ENCODE results near the gene SLIT3. TPM values are rescaled to one million over a fixed set of nuclear protein-coding genes. Genes with fewer than 3 reads are reported as not detected.

Gene SLIT3
- total RNA-seq, 1 donor from 2014 or later, result 52.8 TPM

DNA sequence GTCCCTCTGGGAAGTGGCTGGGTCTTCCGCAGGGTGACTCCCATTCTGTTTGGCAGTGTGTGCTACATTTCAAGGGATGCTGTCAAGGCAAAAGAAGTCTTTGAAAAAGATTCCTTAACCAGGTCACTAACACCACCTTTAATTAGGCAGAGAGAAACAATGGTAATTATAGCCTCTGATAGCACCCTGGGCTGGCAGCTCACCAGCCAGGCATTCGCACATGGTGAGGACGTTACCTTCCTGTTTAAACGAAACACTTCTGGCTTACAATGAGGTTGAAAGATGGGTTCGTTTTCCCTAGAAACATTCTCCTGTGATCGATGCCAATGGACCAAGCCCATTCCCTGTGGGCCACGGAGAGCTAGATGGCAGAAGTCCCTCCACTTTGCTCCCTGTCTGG is 491.7 kb downstream of the SLIT3 start:
- Histone ChIP-seq H3K36me3 (no peaks in the 10 kb centered on the region), H3K4me1 (no peaks in the 10 kb centered on the region), H3K4me3 (no peak overlapping the region), H3K9me3 (no peaks in the 10 kb centered on the region), H3K27me3 (no peaks in the 10 kb centered on the region), H3K27ac (no peak overlapping the region)
- no peak for TF ChIP-seq POLR2A (IDR thresholded peaks at IDR 0.05)
- no peak for TF ChIP-seq POLR2AphosphoS5 (IDR thresholded peaks at IDR 0.05; ENCODE audit: insufficient read depth in 1 of 2, low read depth in 1 of 2)
- TF ChIP-seq, protein P1, sequence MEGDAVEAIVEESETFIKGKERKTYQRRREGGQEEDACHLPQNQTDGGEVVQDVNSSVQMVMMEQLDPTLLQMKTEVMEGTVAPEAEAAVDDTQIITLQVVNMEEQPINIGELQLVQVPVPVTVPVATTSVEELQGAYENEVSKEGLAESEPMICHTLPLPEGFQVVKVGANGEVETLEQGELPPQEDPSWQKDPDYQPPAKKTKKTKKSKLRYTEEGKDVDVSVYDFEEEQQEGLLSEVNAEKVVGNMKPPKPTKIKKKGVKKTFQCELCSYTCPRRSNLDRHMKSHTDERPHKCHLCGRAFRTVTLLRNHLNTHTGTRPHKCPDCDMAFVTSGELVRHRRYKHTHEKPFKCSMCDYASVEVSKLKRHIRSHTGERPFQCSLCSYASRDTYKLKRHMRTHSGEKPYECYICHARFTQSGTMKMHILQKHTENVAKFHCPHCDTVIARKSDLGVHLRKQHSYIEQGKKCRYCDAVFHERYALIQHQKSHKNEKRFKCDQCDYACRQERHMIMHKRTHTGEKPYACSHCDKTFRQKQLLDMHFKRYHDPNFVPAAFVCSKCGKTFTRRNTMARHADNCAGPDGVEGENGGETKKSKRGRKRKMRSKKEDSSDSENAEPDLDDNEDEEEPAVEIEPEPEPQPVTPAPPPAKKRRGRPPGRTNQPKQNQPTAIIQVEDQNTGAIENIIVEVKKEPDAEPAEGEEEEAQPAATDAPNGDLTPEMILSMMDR (IDR thresholded peaks at IDR 0.05), result no peak
- no peak for DNase-seq (ENCODE audit: extremely low spot score in 2 of 2)
- intact Hi-C loops (cut with DNase I), result no loop called here

- Histone ChIP-seq H3K27ac (no peak overlapping the region), H3K36me3 (no peaks in the 10 kb centered on the region), H3K9me3 (no peaks in the 10 kb centered on the region), H3K27me3 (no peaks in the 10 kb centered on the region), H3K4me3 (no peak overlapping the region), H3K4me1 (no peaks in the 10 kb centered on the region)
- intact Hi-C loops (cut with DNase I), result no loop called here
- no peak for DNase-seq (ENCODE audit: extremely low spot score in 2 of 2)
- TF ChIP-seq POLR2A (IDR thresholded peaks at IDR 0.05) (no peak), POLR2AphosphoS5 (IDR thresholded peaks at IDR 0.05; ENCODE audit: insufficient read depth in 1 of 2, low read depth in 1 of 2) (no peak)
- TF ChIP-seq, protein P1 (IDR thresholded peaks at IDR 0.05), result no peak
Measured at GRCh38 chr5:168808051-168808616, 492.8 kb downstream of the SLIT3 start.

DNA sequence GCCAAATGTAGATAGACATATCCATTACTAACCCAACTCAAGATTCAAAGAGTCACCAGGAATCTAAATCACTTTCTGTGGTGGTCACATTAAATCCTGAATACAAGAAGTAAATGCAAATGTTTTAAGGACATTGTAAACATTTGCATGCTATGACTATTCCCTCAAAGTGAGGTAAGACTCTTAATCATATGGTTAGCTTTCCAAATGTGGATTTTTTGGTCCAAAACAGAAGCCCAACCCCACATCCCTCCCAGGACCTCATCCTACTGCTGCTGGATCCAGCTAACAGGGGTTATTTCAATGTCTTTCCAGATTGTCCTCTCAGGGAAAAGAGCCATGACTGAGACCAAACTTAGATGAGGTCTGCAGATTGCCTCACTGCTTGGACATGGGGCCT is 493.7 kb downstream of the SLIT3 start:
- H3K9me3 ChIP-seq, result no peaks in the 10 kb centered on the region
- TF ChIP-seq POLR2A (IDR thresholded peaks at IDR 0.05), result no peak
- TF ChIP-seq, protein P1 (IDR thresholded peaks at IDR 0.05), result no peak
- TF ChIP-seq POLR2AphosphoS5 (IDR thresholded peaks at IDR 0.05; ENCODE audit: insufficient read depth in 1 of 2, low read depth in 1 of 2), result no peak
- no peaks in the 10 kb centered on the region for H3K27me3 ChIP-seq
- H3K4me3 ChIP-seq, result no peak overlapping the region
- H3K27ac ChIP-seq, result no peak overlapping the region
- no peak for DNase-seq (ENCODE audit: extremely low spot score in 2 of 2)
- no peaks in the 10 kb centered on the region for H3K36me3 ChIP-seq
- H3K4me1 ChIP-seq, result no peaks in the 10 kb centered on the region
- intact Hi-C loops (cut with DNase I), result no loop called here

- intact Hi-C loops (cut with DNase I), result no loop called here
- Histone ChIP-seq H3K27me3 (no peaks in the 10 kb centered on the region), H3K36me3 (no peaks in the 10 kb centered on the region), H3K9me3 (no peaks in the 10 kb centered on the region), H3K4me1 (no peaks in the 10 kb centered on the region), H3K27ac (no peak overlapping the region), H3K4me3 (no peak overlapping the region)
- TF ChIP-seq, protein P1 (IDR thresholded peaks at IDR 0.05), result no peak
- TF ChIP-seq POLR2A (IDR thresholded peaks at IDR 0.05) (no peak), POLR2AphosphoS5 (IDR thresholded peaks at IDR 0.05; ENCODE audit: insufficient read depth in 1 of 2, low read depth in 1 of 2) (no peak)
- no peak for DNase-seq (ENCODE audit: extremely low spot score in 2 of 2)
Measured at GRCh38 chr5:168803541-168803940, 497.4 kb downstream of the SLIT3 start.

GRCh38 chr5:168802337-168802736 is 498.6 kb downstream of the SLIT3 start:
- intact Hi-C loops (cut with DNase I), result no loop called here
- no peak overlapping the region for H3K4me3 ChIP-seq
- no peaks in the 10 kb centered on the region for H3K27me3 ChIP-seq
- H3K9me3 ChIP-seq, result no peaks in the 10 kb centered on the region
- H3K36me3 ChIP-seq, result no peaks in the 10 kb centered on the region
- no peak overlapping the region for H3K27ac ChIP-seq
- no peak for TF ChIP-seq POLR2AphosphoS5 (IDR thresholded peaks at IDR 0.05; ENCODE audit: insufficient read depth in 1 of 2, low read depth in 1 of 2)
- TF ChIP-seq, protein P1 (IDR thresholded peaks at IDR 0.05), result no peak
- TF ChIP-seq POLR2A (IDR thresholded peaks at IDR 0.05), result no peak
- H3K4me1 ChIP-seq, result no peaks in the 10 kb centered on the region
- DNase-seq (ENCODE audit: extremely low spot score in 2 of 2), result no peak
